ENCODE data around the gene HSD11B2. TPM values are rescaled to one million over a fixed set of nuclear protein-coding genes. Genes with fewer than 3 reads are reported as not detected.

The HSD11B2 gene
- total RNA-seq, 1 donor from 2014 or later, result 2.2 TPM

DNA sequence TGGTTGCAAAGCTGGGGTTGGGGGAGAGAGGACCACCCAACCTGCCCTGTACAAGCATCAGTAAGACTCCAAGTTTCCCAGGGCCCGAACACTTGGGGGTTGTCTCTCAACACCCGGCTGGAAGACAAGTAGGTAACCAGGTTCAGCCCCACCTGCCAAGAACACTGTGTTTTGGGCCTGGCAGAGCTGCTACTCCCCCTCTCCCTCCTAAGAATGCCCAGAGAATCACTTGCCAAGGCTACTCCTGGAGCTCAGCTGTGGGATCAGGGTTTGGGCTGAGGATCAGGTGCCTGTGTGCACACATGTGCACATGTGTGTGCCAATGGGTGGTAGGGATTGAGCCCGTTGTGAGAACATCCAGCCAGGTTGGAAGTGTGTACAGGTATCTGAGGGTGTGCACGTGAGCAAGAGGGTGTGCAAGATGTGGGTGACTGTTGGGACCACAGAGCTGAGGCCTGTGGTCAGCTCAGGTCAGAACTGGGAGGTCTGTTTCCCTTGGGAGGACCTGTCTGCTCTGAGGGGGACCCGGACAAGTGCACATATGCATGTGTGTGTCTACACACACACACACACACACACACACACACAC lies 2.3 kb downstream of the HSD11B2 start:
- ATAC-seq (no peak), DNase-seq (no peak)
- TF ChIP-seq, protein P1, sequence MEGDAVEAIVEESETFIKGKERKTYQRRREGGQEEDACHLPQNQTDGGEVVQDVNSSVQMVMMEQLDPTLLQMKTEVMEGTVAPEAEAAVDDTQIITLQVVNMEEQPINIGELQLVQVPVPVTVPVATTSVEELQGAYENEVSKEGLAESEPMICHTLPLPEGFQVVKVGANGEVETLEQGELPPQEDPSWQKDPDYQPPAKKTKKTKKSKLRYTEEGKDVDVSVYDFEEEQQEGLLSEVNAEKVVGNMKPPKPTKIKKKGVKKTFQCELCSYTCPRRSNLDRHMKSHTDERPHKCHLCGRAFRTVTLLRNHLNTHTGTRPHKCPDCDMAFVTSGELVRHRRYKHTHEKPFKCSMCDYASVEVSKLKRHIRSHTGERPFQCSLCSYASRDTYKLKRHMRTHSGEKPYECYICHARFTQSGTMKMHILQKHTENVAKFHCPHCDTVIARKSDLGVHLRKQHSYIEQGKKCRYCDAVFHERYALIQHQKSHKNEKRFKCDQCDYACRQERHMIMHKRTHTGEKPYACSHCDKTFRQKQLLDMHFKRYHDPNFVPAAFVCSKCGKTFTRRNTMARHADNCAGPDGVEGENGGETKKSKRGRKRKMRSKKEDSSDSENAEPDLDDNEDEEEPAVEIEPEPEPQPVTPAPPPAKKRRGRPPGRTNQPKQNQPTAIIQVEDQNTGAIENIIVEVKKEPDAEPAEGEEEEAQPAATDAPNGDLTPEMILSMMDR (IDR thresholded peaks at IDR 0.05), result no peak
- intact Hi-C loops (cut with DNase I), result no loop called here
- Histone ChIP-seq H3K27me3 (no peaks in the 10 kb centered on the region), H3K36me3 (peaks cover 19% of the 10 kb centered on the region), H3K4me3 (no peak overlapping the region), H3K9me3 (no peaks in the 10 kb centered on the region), H3K4me1 (peaks cover 20% of the 10 kb centered on the region), H3K27ac (no peak overlapping the region)

DNA sequence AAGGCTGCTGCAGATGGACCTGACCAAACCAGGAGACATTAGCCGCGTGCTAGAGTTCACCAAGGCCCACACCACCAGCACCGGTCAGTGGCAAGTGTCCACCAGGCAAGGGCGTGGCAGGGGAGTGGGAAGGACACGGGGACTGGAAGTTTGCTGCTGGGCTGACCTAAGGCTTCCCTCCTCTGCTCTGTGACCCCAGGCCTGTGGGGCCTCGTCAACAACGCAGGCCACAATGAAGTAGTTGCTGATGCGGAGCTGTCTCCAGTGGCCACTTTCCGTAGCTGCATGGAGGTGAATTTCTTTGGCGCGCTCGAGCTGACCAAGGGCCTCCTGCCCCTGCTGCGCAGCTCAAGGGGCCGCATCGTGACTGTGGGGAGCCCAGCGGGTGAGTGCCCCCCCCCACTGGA lies 4.8 kb downstream of the HSD11B2 start:
- H3K4me1 ChIP-seq, result peaks cover 13% of the 10 kb centered on the region
- TF ChIP-seq, protein P1 (IDR thresholded peaks at IDR 0.05), result no peak
- intact Hi-C loops (cut with DNase I), result no loop called here

DNA sequence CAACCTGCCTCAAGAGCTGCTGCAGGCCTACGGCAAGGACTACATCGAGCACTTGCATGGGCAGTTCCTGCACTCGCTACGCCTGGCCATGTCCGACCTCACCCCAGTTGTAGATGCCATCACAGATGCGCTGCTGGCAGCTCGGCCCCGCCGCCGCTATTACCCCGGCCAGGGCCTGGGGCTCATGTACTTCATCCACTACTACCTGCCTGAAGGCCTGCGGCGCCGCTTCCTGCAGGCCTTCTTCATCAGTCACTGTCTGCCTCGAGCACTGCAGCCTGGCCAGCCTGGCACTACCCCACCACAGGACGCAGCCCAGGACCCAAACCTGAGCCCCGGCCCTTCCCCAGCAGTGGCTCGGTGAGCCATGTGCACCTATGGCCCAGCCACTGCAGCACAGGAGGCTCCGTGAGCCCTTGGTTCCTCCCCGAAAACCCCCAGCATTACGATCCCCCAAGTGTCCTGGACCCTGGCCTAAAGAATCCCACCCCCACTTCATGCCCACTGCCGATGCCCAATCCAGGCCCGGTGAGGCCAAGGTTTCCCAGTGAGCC lies 5.8 kb downstream of the HSD11B2 start:
- TF ChIP-seq, protein P1 (IDR thresholded peaks at IDR 0.05), result no peak
- Histone ChIP-seq H3K27me3 (no peaks in the 10 kb centered on the region), H3K27ac (no peak overlapping the region), H3K4me1 (peaks cover 17% of the 10 kb centered on the region), H3K9me3 (no peaks in the 10 kb centered on the region), H3K36me3 (peaks cover 44% of the 10 kb centered on the region), H3K4me3 (no peak overlapping the region)
- DNase-seq (peak; percentile 60), ATAC-seq (no peak)
- intact Hi-C loops (cut with DNase I), result no loop called here

More for the DNA sequence above, 4.8 kb downstream of the HSD11B2 start:
- Histone ChIP-seq H3K9me3 (no peaks in the 10 kb centered on the region), H3K4me3 (no peak overlapping the region), H3K27ac (no peak overlapping the region), H3K36me3 (peaks cover 39% of the 10 kb centered on the region), H3K27me3 (no peaks in the 10 kb centered on the region)
- DNase-seq (no peak), ATAC-seq (no peak)

DNA sequence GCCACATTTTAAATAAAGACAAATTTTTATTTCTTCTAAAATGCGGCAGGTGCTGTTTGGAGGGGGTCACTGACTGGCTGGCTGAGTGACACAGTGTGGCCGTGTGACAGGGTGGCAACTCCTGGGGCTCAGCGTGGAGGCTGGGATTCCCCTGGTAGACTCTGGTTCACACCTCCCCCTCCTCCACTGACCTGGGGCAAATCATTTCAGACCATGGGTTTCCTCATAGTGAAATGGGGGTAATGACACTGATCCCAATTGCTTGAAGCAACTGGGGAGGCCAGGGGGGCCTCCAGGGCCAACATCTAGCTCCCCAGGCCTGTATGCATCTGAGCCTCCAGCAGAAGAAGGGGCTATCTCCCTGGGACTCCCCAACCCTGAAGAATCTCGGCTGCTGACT lies 6.6 kb downstream of the HSD11B2 start:
- ATAC-seq (no peak), DNase-seq (no peak)
- intact Hi-C loops (cut with DNase I), result no loop called here
- peaks cover 17% of the 10 kb centered on the region for H3K4me1 ChIP-seq
- no peak overlapping the region for H3K27ac ChIP-seq
- no peaks in the 10 kb centered on the region for H3K27me3 ChIP-seq
- H3K4me3 ChIP-seq, result no peak overlapping the region
- H3K9me3 ChIP-seq, result no peaks in the 10 kb centered on the region
- H3K36me3 ChIP-seq, result peaks cover 49% of the 10 kb centered on the region
- TF ChIP-seq, protein P1 (IDR thresholded peaks at IDR 0.05), result no peak

- ATAC-seq (no peak), DNase-seq (no peak)
- intact Hi-C loops (cut with DNase I), result no loop called here
- Histone ChIP-seq H3K36me3 (peaks cover 56% of the 10 kb centered on the region), H3K4me1 (peaks cover 21% of the 10 kb centered on the region), H3K9me3 (no peaks in the 10 kb centered on the region), H3K27ac (no peak overlapping the region), H3K4me3 (no peak overlapping the region), H3K27me3 (no peaks in the 10 kb centered on the region)
- TF ChIP-seq, protein P1 (IDR thresholded peaks at IDR 0.05), result no peak
Measured at GRCh38 chr16:67438098-67438791, 7.3 kb downstream of the HSD11B2 start.

Data from upper lobe of right lung (tissue), 1 donor.